ENCODE results near the gene TFCP2.

GRCh38 chr12:51056242-51056641 is 116.7 kb downstream of the TFCP2 start:
- no peak for TF ChIP-seq CTCF (conservative IDR thresholded peaks at IDR 0.05)
- TF ChIP-seq EZH2 (IDR thresholded peaks at IDR 0.05; ENCODE audit: low read depth): no peak
